ENCODE results near the gene KDM4C.

Gene KDM4C

GRCh38 chr9:7148243-7148765 is 390.5 kb downstream of the KDM4C start:
- no peak for DNase-seq

- no peak for DNase-seq
Observed at GRCh38 chr9:7149258-7149657, 391.5 kb downstream of the KDM4C start.

GRCh38 chr9:7150153-7150890 is 392.5 kb downstream of the KDM4C start:
- DNase-seq = no peak

GRCh38 chr9:7153134-7153533 is 395.4 kb downstream of the KDM4C start:
- DNase-seq = no peak

GRCh38 chr9:7153566-7153965 is 395.8 kb downstream of the KDM4C start:
- DNase-seq = no peak

- no peak for DNase-seq
Observed at GRCh38 chr9:7154003-7154619, 396.3 kb downstream of the KDM4C start.

GRCh38 chr9:7154650-7155049 is 396.9 kb downstream of the KDM4C start:
- DNase-seq = no peak

GRCh38 chr9:7161469-7161868 is 403.7 kb downstream of the KDM4C start:
- DNase-seq = no peak

GRCh38 chr9:7163932-7164331 is 406.2 kb downstream of the KDM4C start:
- no peak for DNase-seq

GRCh38 chr9:7164440-7165330 is 406.9 kb downstream of the KDM4C start:
- DNase-seq = no peak

- peak; percentile 98 for DNase-seq
Observed at GRCh38 chr9:7165331-7165975, 407.7 kb downstream of the KDM4C start.

GRCh38 chr9:7166074-7166473 is 408.3 kb downstream of the KDM4C start:
- peak; percentile 60 for DNase-seq

GRCh38 chr9:7169717-7170389 is 412.1 kb downstream of the KDM4C start:
- DNase-seq = no peak

- DNase-seq = no peak
Observed at GRCh38 chr9:7171396-7172153, 413.8 kb downstream of the KDM4C start.

- DNase-seq = peak; percentile 23
Observed at GRCh38 chr9:7172154-7173115, 414.7 kb downstream of the KDM4C start.

GRCh38 chr9:7173139-7173538 is 415.4 kb downstream of the KDM4C start:
- DNase-seq = no peak

GRCh38 chr9:7174301-7174700 is 416.5 kb downstream of the KDM4C start:
- no peak for DNase-seq

- no peak for DNase-seq
Observed at GRCh38 chr9:7174884-7175283, 417.1 kb downstream of the KDM4C start.

GRCh38 chr9:7176561-7176960 is 418.8 kb downstream of the KDM4C start:
- DNase-seq = no peak

- DNase-seq = no peak
Observed at GRCh38 chr9:7177383-7177782, 419.6 kb downstream of the KDM4C start.

Data from DMS79 treated with DMSO at 0.1 percent for 48 hours (cell line).